GM12878 (cell line): Measurements from ENCODE around the gene WTIP. TPM values are rescaled to one million over a fixed set of nuclear protein-coding genes. Genes with fewer than 3 reads are reported as not detected.

Experiments used
- ATAC-seq: fragments of 200-7000 bp; cut with Tn5 transposase; 3 replicates; pipeline ENCODE4 v1.9.1; 2020; ENCODE audit warnings: mild to moderate bottlenecking, moderate library complexity
- BruUV-seq: library from RNA; stranded (reverse); fragments of 400-500 nt; replicated peaks from 2 replicates; lab custom pipeline; 2021; lab: Mats Ljungman, UMichigan
- CTCF ChIA-PET: fragments of 300-600 bp; sonication (Branson Sonifier 250); formaldehyde crosslinking; extraction: SDS; loops from one replicate; lab custom pipeline; 2021; ENCODE audit warnings: inconsistent platforms; lab: Yijun Ruan, JAX
- POLR2A ChIA-PET: fragments of 350-600 bp; formaldehyde crosslinking; extraction: SDS; loops from one replicate; lab custom pipeline; 2021; ENCODE audit warnings: inconsistent platforms; lab: Charles Lee
- RAD21 ChIA-PET: fragments of 300-600 bp; sonication (Branson Sonifier 250); formaldehyde crosslinking; loops from one replicate; lab custom pipeline; 2023; ENCODE audit warnings: antibody characterized with exemption; ENCODE audit not compliant: unreplicated experiment; lab: Charles Lee
- SMC1A ChIA-PET: fragments of 300-600 bp; sonication (Branson Sonifier 250); formaldehyde crosslinking; loops from one replicate; lab custom pipeline; 2023; ENCODE audit not compliant: unreplicated experiment, uncharacterized antibody; lab: Charles Lee
- DNase-seq: peaks from one replicate; pipeline ENCODE4 v3.0.0-alpha.2; 2011; ENCODE audit warnings: low read depth, low spot score
- FAIRE-seq: peaks from 3 replicates; lab custom pipeline; 2011; peaks lifted over from hg19 to GRCh38; lab: Jason Lieb, UNC
- H2AFZ ChIP-seq: 2 replicates; pipeline ENCODE4 v1.6.0; 2011; ENCODE audit warnings: low read depth, low read length, control low read depth; ENCODE audit not compliant: control insufficient read depth
- H3K27ac ChIP-seq: 2 replicates; pipeline ENCODE4 v1.5.1; 2011; ENCODE audit warnings: control low read depth; ENCODE audit not compliant: control insufficient read depth, insufficient read depth
- H3K27me3 ChIP-seq, 2 experiments: replicated peaks in 1 of 2; 2 replicates each; pipeline versions ENCODE4 v1.6.0 to v1.6.1; 2011; ENCODE audit warnings: low read length in 1 of 2; ENCODE audit not compliant: control insufficient read depth in 2 of 2, insufficient read depth in 2 of 2
- H3K36me3 ChIP-seq, 2 experiments: 2 replicates each; pipeline ENCODE4 v1.5.1; 2011; ENCODE audit warnings: low read length in 1 of 2; ENCODE audit not compliant: control insufficient read depth in 2 of 2, insufficient read depth in 2 of 2
- H3K4me1 ChIP-seq: 2 replicates; pipeline ENCODE4 v1.6.1; 2011; ENCODE audit warnings: mild to moderate bottlenecking, low read length, moderate library complexity, mixed read lengths; ENCODE audit not compliant: control insufficient read depth, insufficient read depth
- H3K4me2 ChIP-seq: 2 replicates; pipeline ENCODE4 v1.6.0; 2011; ENCODE audit warnings: control low read depth; ENCODE audit not compliant: control insufficient read depth, insufficient read depth
- H3K4me3 ChIP-seq: fragments of 200-600 bp; sonication (generic); 2 replicates; pipeline ENCODE4 v1.5.1; 2016
- H3K79me2 ChIP-seq: 2 replicates; pipeline ENCODE4 v1.6.0; 2011; ENCODE audit warnings: low read length; ENCODE audit not compliant: control insufficient read depth, insufficient read depth
- H3K9ac ChIP-seq: 2 replicates; pipeline ENCODE4 v1.8.0; 2011; ENCODE audit warnings: low read length, control low read depth, mixed read lengths; ENCODE audit not compliant: control insufficient read depth, insufficient read depth
- H3K9me3 ChIP-seq: replicated peaks from 3 replicates; pipeline ENCODE4 v1.5.1; 2011; ENCODE audit warnings: mild to moderate bottlenecking, low read length; ENCODE audit not compliant: control insufficient read depth, insufficient read depth
- H4K20me1 ChIP-seq: 2 replicates; pipeline ENCODE4 v1.6.0; 2011; ENCODE audit not compliant: control insufficient read depth, insufficient read depth
- BCLAF1 ChIP-seq: fragments of 450-650 bp; IDR thresholded peaks from 2 replicates; pipeline ENCODE4 v1.6.1; 2017; ENCODE audit warnings: antibody characterized with exemption, mild to moderate bottlenecking, moderate library complexity
- CHD2 ChIP-seq: IDR thresholded peaks from 2 replicates; pipeline ENCODE4 v1.6.1; 2011; ENCODE audit warnings: low read depth, low read length, improper control_type of control experiment, borderline replicate concordance
- EED ChIP-seq: sonication (generic); IDR thresholded peaks from 2 replicates; pipeline ENCODE4 v1.6.1; 2016; ENCODE audit warnings: antibody characterized with exemption, low read depth
- HCFC1 ChIP-seq: fragments of 150-350 bp; IDR thresholded peaks from 2 replicates; pipeline ENCODE4 v1.6.1; 2014; ENCODE audit warnings: low read length
- JUNB ChIP-seq: IDR thresholded peaks from 2 replicates; pipeline ENCODE4 v1.6.1; 2016; ENCODE audit warnings: antibody characterized with exemption, mild to moderate bottlenecking
- KAT2A ChIP-seq: conservative IDR thresholded peaks from 2 replicates; pipeline ENCODE4 v1.6.1; 2011; ENCODE audit warnings: low read depth, low read length; ENCODE audit not compliant: control insufficient read depth
- MEF2B ChIP-seq: fragments of 450-650 bp; IDR thresholded peaks from 2 replicates; pipeline ENCODE4 v1.6.1; 2018; ENCODE audit warnings: mild to moderate bottlenecking, moderate library complexity; ENCODE audit not compliant: partially characterized antibody, poor library complexity, severe bottlenecking
- MLLT1 ChIP-seq: fragments of 450-650 bp; IDR thresholded peaks from 2 replicates; pipeline ENCODE4 v1.6.1; 2016; ENCODE audit warnings: mild to moderate bottlenecking
- MYB ChIP-seq: fragments of 150-350 bp; IDR thresholded peaks from 2 replicates; pipeline ENCODE4 v1.6.1; 2014; ENCODE audit warnings: mild to moderate bottlenecking, low read depth, low read length, borderline replicate concordance
- MYC ChIP-seq: IDR thresholded peaks from 2 replicates; pipeline ENCODE4 v1.6.1; 2011; ENCODE audit warnings: mild to moderate bottlenecking, low read length, moderate library complexity, inconsistent platforms; ENCODE audit not compliant: insufficient read depth, insufficient replicate concordance, insufficient read length, severe bottlenecking
- NR2C2 ChIP-seq: IDR thresholded peaks from 2 replicates; pipeline ENCODE4 v1.6.1; 2011; ENCODE audit warnings: borderline replicate concordance, low read depth; ENCODE audit not compliant: control insufficient read depth, insufficient read length
- PAX8 ChIP-seq: fragments of 450-650 bp; IDR thresholded peaks from 2 replicates; pipeline ENCODE4 v1.6.1; 2017; ENCODE audit warnings: mild to moderate bottlenecking, moderate library complexity
- POLR2A ChIP-seq: IDR thresholded peaks from 2 replicates; pipeline ENCODE4 v1.6.1; 2011; ENCODE audit warnings: low read depth, mild to moderate bottlenecking, low read length
- RBBP5 ChIP-seq: fragments of 200-600 bp; sonication (generic); conservative IDR thresholded peaks from 2 replicates; pipeline ENCODE4 v1.6.1; 2016
- SRF ChIP-seq, 2 experiments: IDR thresholded peaks; 2 replicates each; pipeline ENCODE4 v1.6.1; 2011; ENCODE audit warnings: low read depth in 2 of 2, low read length in 2 of 2, mild to moderate bottlenecking in 1 of 2, moderate library complexity in 1 of 2
- STAT3 ChIP-seq: IDR thresholded peaks from 2 replicates; pipeline ENCODE4 v1.6.1; 2011; ENCODE audit warnings: low read depth, low read length, improper control_type of control experiment
- USF1 ChIP-seq: IDR thresholded peaks from 2 replicates; pipeline ENCODE4 v1.6.1; 2011; ENCODE audit warnings: borderline replicate concordance, low read depth, mild to moderate bottlenecking, moderate library complexity, mixed read lengths, low read length; ENCODE audit not compliant: insufficient read depth; ENCODE audit errors: extremely low read length
- USF2 ChIP-seq: IDR thresholded peaks from 2 replicates; pipeline ENCODE4 v1.6.1; 2011; ENCODE audit warnings: low read depth, low read length, improper control_type of control experiment, borderline replicate concordance
- YY1 ChIP-seq: IDR thresholded peaks from 2 replicates; pipeline ENCODE4 v1.6.1; 2011; ENCODE audit warnings: low read depth, mild to moderate bottlenecking, low read length
- ZNF274 ChIP-seq: IDR thresholded peaks from one replicate; pipeline ENCODE4 v1.8.0; 2011; ENCODE audit not compliant: insufficient read length, insufficient read depth
- in situ Hi-C: fragments of 300-500 bp; cut with MboI; formaldehyde crosslinking; loops from 9 replicates; pipeline ENCODE4 v1.14.3; 2018; ENCODE audit warnings: mixed read lengths
- intact Hi-C: fragments of 100-400 bp; cut with micrococcal nuclease; formaldehyde crosslinking; loops from one replicate; pipeline ENCODE4 v1.14.2; 2022; ENCODE audit not compliant: unreplicated experiment
- polyA plus RNA-seq, 11 experiments: library from polyadenylated mRNA; depleted of rRNA in 4 of 11; unstranded in 6 of 11; stranded (reverse) in 5 of 11; fragments of >200 nt; fragmentation: Nextera tagmentation in 4 of 11; fragmentation: Illumina TruSeq in 1 of 11; extraction: Ambion mirVana in 4 of 11; extraction: Trizol in 1 of 11; gene quantifications; 1 replicate in 1 of 11; 2 replicates in 10 of 11; pipeline versions ENCODE4 v1.2.1 to v1.2.3, GENCODE V29; 2011 to 2016; ENCODE audit warnings: inconsistent platforms in 2 of 11, missing spikeins in 2 of 11, low read depth in 1 of 11
- total RNA-seq, 4 experiments: library from RNA; depleted of rRNA in 3 of 4; stranded (reverse); fragments of >200 nt in 3 of 4; fragmentation: Illumina TruSeq in 1 of 4; extraction: Trizol in 1 of 4; gene quantifications; 2 replicates each; pipeline versions ENCODE4 v1.2.1 to v1.2.3, GENCODE V29; 2013 to 2021

WTIP gene
- total and polyA plus RNA-seq, 10 of the 15 experiments (the other 5 are each of a cell fraction or from before 2014, with no cell fraction given) = 0.06 to 0.77 (median 0.17) TPM; not detected in 2

GRCh38 chr19:34534206-34534605, 52.6 kb downstream of the WTIP start:
- ATAC-seq = no peak
- H3K9me3 ChIP-seq = no peaks in the 10 kb centered on the region; the same call in 2 of the 3 replicates
- POLR2A ChIA-PET = no interaction called here
- no peak for FAIRE-seq
- no peak overlapping the region for H3K27ac ChIP-seq
- intact Hi-C loops (no loop called here), in situ Hi-C loops (no loop called here)
- no peak overlapping the region for H3K9ac ChIP-seq
- RAD21 ChIA-PET = no interaction called here
- H3K79me2 ChIP-seq = no peaks in the 10 kb centered on the region
- no peak overlapping the region for H3K4me2 ChIP-seq
- TF ChIP-seq YY1 (no peak), SRF (IDR thresholded peaks at IDR 0.05; ENCODE audit: low read depth in 2 of 2, low read length in 2 of 2) (no peak), USF2 (no peak), STAT3 (no peak), BCLAF1 (no peak), EED (no peak), MYC (no peak), RBBP5 (no peak), MLLT1 (no peak), MEF2B (no peak), USF1 (no peak), CHD2 (no peak), HCFC1 (no peak), PAX8 (no peak), POLR2A (no peak), ZNF274 (no peak), JUNB (no peak), MYB (no peak), KAT2A (no peak), NR2C2 (no peak)
- SMC1A ChIA-PET = no interaction called here
- no peak overlapping the region for H2AFZ ChIP-seq
- H3K4me3 ChIP-seq = no peak overlapping the region
- H3K36me3 ChIP-seq = no peaks in the 10 kb centered on the region
- no peaks in the 10 kb centered on the region for H3K27me3 ChIP-seq
- BruUV-seq = no TSS peak
- no peaks in the 10 kb centered on the region for H4K20me1 ChIP-seq
- CTCF ChIA-PET = no interaction called here
- DNase-seq = no peak
- no peaks in the 10 kb centered on the region for H3K4me1 ChIP-seq
